ENCODE results near the gene TBC1D23.
"Not testable (repeated sequence)": the region's sequence is repeated elsewhere in the genome, so short reads cannot be mapped to it uniquely, and the experiment has no call there.

Gene TBC1D23

GRCh38 chr3:100234364-100234763 is 26.4 kb upstream of the TBC1D23 start (continued):
- no peak for TF ChIP-seq ZNF341 (tag by site-specific recombination; IDR thresholded peaks at IDR 0.05; ENCODE audit: low read depth)

DNA sequence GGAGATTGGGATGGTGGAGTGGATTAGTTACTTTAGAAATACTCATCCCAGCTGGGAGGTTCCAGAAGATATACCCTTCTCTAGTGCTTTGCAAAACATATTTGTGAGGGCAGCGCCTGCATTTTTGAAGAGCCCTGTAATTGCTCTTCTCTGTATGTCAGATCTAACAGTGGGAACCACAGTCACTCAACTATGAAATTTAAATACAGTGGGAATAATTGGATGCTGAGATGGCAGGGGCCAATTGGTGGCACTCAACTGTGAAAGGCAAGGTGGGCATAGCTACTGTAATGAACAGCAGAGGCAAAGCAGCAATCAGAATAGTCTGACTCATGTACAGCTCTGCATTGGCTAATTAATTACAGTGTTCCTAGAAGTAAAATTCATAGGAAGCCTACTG is 22.2 kb upstream of the TBC1D23 start:
- Histone ChIP-seq H3K9me3 (ENCODE audit: control insufficient read depth, insufficient read depth, low read depth, low read length) (no peaks in the 10 kb centered on the region), H3K4me1 (ENCODE audit: control insufficient read depth, insufficient read depth, low read length) (no peaks in the 10 kb centered on the region), H3K36me3 (ENCODE audit: control insufficient read depth in 2 of 2, insufficient read depth in 1 of 2, low read length in 2 of 2) (no peaks in the 10 kb centered on the region), H3K27ac (ENCODE audit: extremely low read depth, low read depth, low read length) (no peak overlapping the region), H3K4me3 (ENCODE audit: low read depth, low read length) (no peak overlapping the region)
- ChIA-PET CTCF (no interaction called here), POLR2A (no interaction called here)
- TF ChIP-seq ZNF302 (tag by site-specific recombination; IDR thresholded peaks at IDR 0.05; ENCODE audit: low read depth) (peak; percentile 98), ZBTB8A (tag by site-specific recombination; IDR thresholded peaks at IDR 0.05) (no peak)

- H3K36me3 ChIP-seq (ENCODE audit: control insufficient read depth in 2 of 2, insufficient read depth in 1 of 2, low read length in 2 of 2); H3K9me3 ChIP-seq (ENCODE audit: control insufficient read depth, insufficient read depth, low read depth, low read length); POLR2A ChIA-PET; H3K4me1 ChIP-seq (ENCODE audit: control insufficient read depth, insufficient read depth, low read length); CTCF ChIA-PET; H3K27ac ChIP-seq (ENCODE audit: extremely low read depth, low read depth, low read length); H3K4me3 ChIP-seq (ENCODE audit: low read depth, low read length): not testable (repeated sequence)
Measured at GRCh38 chr3:100242471-100242870, 18.3 kb upstream of the TBC1D23 start.

GRCh38 chr3:100244264-100244663 is 16.5 kb upstream of the TBC1D23 start:
- Histone ChIP-seq H3K9me3 (ENCODE audit: control insufficient read depth, insufficient read depth, low read depth, low read length) (no peaks in the 10 kb centered on the region), H3K27ac (ENCODE audit: extremely low read depth, low read depth, low read length) (no peak overlapping the region), H3K4me1 (ENCODE audit: control insufficient read depth, insufficient read depth, low read length) (no peaks in the 10 kb centered on the region), H3K36me3 (ENCODE audit: control insufficient read depth in 2 of 2, insufficient read depth in 1 of 2, low read length in 2 of 2) (no peaks in the 10 kb centered on the region), H3K4me3 (ENCODE audit: low read depth, low read length) (no peak overlapping the region)
- ChIA-PET POLR2A (no interaction called here), CTCF (interaction anchor here (1.2 kb wide), 1 partner anchor 401 kb away, joined by 5 read pairs; no protein-coding TSS in a partner anchor)
- TF ChIP-seq ZNF777 (tag by site-specific recombination; IDR thresholded peaks at IDR 0.05; ENCODE audit: borderline replicate concordance) (no peak), ZNF202 (tag by site-specific recombination; IDR thresholded peaks at IDR 0.05; ENCODE audit: borderline replicate concordance) (no peak), ZFP69B (tag by site-specific recombination; IDR thresholded peaks at IDR 0.05) (no peak), ZNF274 (IDR thresholded peaks at IDR 0.05; ENCODE audit: low read length) (no peak), ZNF274 (tag by site-specific recombination; IDR thresholded peaks at IDR 0.05; ENCODE audit: borderline replicate concordance) (no peak), ZNF600 (tag by site-specific recombination; IDR thresholded peaks at IDR 0.05) (no peak), ZNF677 (tag by site-specific recombination; IDR thresholded peaks at IDR 0.05) (no peak), KLF9 (tag by site-specific recombination; IDR thresholded peaks at IDR 0.05; ENCODE audit: low read depth) (no peak), ZNF146 (tag by site-specific recombination; IDR thresholded peaks at IDR 0.05) (no peak)
- TF ChIP-seq, protein P1, sequence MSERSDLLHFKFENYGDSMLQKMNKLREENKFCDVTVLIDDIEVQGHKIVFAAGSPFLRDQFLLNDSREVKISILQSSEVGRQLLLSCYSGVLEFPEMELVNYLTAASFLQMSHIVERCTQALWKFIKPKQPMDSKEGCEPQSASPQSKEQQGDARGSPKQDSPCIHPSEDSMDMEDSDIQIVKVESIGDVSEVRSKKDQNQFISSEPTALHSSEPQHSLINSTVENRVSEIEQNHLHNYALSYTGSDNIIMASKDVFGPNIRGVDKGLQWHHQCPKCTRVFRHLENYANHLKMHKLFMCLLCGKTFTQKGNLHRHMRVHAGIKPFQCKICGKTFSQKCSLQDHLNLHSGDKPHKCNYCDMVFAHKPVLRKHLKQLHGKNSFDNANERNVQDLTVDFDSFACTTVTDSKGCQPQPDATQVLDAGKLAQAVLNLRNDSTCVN (tag by site-specific recombination; optimal IDR thresholded peaks at IDR 0.05) = no peak
- TF ChIP-seq, protein P2, sequence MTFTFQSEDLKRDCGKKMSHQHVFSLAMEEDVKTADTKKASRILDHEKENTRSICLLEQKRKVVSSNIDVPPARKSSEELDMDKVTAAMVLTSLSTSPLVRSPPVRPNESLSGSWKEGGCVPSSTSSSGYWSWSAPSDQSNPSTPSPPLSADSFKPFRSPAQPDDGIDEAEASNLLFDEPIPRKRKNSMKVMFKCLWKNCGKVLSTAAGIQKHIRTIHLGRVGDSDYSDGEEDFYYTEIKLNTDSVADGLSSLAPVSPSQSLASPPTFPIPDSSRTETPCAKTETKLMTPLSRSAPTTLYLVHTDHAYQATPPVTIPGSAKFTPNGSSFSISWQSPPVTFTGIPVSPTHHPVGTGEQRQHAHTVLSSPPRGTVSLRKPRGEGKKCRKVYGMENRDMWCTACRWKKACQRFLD (tag by site-specific recombination; IDR thresholded peaks at IDR 0.05) = no peak

- no peaks in the 10 kb centered on the region for H3K36me3 ChIP-seq (ENCODE audit: control insufficient read depth in 2 of 2, insufficient read depth in 1 of 2, low read length in 2 of 2)
- no peaks in the 10 kb centered on the region for H3K9me3 ChIP-seq (ENCODE audit: control insufficient read depth, insufficient read depth, low read depth, low read length)
- no peaks in the 10 kb centered on the region for H3K4me1 ChIP-seq (ENCODE audit: control insufficient read depth, insufficient read depth, low read length)
- ChIA-PET POLR2A (no interaction called here), CTCF (no interaction called here)
- no peak overlapping the region for H3K27ac ChIP-seq (ENCODE audit: extremely low read depth, low read depth, low read length)
- H3K4me3 ChIP-seq (ENCODE audit: low read depth, low read length) = no peak overlapping the region
- no peak for TF ChIP-seq ZNF23 (tag by site-specific recombination; IDR thresholded peaks at IDR 0.05; ENCODE audit: borderline replicate concordance)
- TF ChIP-seq ZNF513 (tag by site-specific recombination; IDR thresholded peaks at IDR 0.05) = no peak
- TF ChIP-seq, protein P3, sequence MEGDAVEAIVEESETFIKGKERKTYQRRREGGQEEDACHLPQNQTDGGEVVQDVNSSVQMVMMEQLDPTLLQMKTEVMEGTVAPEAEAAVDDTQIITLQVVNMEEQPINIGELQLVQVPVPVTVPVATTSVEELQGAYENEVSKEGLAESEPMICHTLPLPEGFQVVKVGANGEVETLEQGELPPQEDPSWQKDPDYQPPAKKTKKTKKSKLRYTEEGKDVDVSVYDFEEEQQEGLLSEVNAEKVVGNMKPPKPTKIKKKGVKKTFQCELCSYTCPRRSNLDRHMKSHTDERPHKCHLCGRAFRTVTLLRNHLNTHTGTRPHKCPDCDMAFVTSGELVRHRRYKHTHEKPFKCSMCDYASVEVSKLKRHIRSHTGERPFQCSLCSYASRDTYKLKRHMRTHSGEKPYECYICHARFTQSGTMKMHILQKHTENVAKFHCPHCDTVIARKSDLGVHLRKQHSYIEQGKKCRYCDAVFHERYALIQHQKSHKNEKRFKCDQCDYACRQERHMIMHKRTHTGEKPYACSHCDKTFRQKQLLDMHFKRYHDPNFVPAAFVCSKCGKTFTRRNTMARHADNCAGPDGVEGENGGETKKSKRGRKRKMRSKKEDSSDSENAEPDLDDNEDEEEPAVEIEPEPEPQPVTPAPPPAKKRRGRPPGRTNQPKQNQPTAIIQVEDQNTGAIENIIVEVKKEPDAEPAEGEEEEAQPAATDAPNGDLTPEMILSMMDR (tag by site-specific recombination; IDR thresholded peaks at IDR 0.05) = no peak
- TF ChIP-seq ZNF837 (tag by site-specific recombination; IDR thresholded peaks at IDR 0.05) = no peak
- TF ChIP-seq, protein P4, sequence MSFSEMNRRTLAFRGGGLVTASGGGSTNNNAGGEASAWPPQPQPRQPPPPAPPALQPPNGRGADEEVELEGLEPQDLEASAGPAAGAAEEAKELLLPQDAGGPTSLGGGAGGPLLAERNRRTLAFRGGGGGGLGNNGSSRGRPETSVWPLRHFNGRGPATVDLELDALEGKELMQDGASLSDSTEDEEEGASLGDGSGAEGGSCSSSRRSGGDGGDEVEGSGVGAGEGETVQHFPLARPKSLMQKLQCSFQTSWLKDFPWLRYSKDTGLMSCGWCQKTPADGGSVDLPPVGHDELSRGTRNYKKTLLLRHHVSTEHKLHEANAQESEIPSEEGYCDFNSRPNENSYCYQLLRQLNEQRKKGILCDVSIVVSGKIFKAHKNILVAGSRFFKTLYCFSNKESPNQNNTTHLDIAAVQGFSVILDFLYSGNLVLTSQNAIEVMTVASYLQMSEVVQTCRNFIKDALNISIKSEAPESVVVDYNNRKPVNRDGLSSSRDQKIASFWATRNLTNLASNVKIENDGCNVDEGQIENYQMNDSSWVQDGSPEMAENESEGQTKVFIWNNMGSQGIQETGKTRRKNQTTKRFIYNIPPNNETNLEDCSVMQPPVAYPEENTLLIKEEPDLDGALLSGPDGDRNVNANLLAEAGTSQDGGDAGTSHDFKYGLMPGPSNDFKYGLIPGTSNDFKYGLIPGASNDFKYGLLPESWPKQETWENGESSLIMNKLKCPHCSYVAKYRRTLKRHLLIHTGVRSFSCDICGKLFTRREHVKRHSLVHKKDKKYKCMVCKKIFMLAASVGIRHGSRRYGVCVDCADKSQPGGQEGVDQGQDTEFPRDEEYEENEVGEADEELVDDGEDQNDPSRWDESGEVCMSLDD (tag by site-specific recombination; IDR thresholded peaks at IDR 0.05) = no peak
- no peak for TF ChIP-seq SCRT1 (tag by site-specific recombination; IDR thresholded peaks at IDR 0.05; ENCODE audit: borderline replicate concordance)
Measured at GRCh38 chr3:100245136-100245535, 15.7 kb upstream of the TBC1D23 start.
